Activated CD4-positive, alpha-beta T cell treated with anti-CD3 and anti-CD28 coated beads, Interleukin-2, amount 50 U/mL, for 48 hours (primary cell): ENCODE results near the gene SPRR2F.
"Not testable (repeated sequence)": the region's sequence is repeated elsewhere in the genome, so short reads cannot be mapped to it uniquely, and the experiment has no call there.

Experiments used
- DNase-seq, 2 experiments: peaks; one replicate each; pipeline ENCODE4 v3.0.0-alpha.2; 2020

The SPRR2F gene, protein sequence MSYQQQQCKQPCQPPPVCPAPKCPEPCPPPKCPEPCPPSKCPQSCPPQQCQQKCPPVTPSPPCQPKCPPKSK

DNA sequence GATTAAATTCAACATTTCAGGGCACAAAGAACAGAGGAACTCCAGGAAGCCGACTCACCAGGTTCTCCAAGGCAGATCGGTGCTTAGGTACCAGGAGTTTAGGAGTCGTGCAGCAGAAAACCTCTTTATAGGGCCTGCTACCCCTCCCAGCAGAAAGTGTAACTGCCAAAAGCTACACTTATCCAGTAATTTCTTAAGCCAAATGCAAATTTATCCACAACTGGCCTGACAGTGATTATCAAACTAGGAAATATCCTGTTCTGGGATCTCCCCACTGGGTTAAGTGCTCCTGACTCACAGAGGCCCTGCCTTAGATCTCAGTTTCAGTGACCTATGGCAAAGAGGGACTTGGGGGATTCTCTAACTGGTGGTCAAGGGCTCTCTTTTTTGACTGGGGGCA lies at the start of gene SPRR2F:
SPRR2F (minus strand) TSS at position 101 of the 400 bp plus-strand sequence. CDS start 783 bp downstream, outside the sequence.
- DNase-seq, result no peak

DNA sequence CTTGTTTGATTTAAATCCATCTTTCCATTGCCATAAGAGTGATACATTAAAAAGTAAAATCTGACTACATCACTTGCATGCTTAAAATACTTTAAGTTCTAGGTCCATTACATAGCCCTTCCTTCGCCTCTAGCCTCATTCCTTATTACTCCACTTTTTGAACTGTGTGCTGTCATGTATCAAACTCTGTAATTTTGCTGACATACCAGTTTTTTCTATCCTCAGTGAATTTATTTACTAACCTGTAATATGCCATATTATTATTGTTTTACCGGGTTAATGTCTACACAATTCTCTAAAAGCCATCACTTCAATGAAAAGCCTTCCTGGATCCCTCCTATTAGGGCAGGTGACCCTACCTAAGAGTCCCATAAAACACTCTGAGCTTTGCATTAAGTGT lies 42.2 kb upstream of the SPRR2F start:
- DNase-seq, result no peak

DNA sequence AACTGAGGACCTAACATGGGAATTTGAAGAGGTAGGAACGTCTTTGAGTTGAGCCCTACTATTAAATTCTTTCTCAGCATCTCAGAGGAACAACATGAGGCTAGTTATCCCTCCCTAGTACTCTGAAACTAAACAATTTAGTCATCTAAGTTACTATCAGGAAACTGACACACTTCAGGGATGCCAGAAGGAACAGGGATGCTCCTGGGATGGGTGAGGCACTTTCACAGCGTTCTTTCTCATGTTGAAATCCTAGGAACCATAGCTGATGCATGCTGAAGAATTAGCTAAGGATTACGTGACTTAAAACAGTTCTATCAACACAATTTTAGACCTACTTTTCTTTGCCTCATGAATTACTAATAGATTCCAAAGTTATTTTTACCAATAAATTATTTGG lies 39.2 kb upstream of the SPRR2F start:
- DNase-seq, result no peak

DNA sequence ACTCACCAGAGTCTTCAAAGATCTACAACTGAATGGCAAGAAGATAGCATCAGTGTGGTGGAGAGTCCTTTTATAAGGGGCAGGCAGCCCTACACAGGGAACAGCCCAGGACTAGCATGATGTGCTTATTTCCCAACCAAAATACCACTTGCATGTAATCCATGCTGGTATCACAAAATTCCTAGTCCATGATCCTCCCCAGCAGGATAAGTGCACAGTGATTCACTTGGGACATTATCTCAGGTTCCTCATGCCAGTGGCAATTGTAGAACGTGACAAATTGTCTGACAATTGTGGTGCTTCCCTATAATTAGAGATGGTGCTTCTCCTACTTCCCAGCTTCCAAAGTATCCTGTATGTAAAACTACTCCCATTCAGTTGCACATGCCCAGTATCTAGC lies 37.5 kb upstream of the SPRR2F start, which contains the start of gene SPRR2G:
SPRR2G (minus strand) TSS at position 45 of the 400 bp plus-strand sequence. CDS start 780 bp downstream, outside the sequence.
- no peak for DNase-seq

DNA sequence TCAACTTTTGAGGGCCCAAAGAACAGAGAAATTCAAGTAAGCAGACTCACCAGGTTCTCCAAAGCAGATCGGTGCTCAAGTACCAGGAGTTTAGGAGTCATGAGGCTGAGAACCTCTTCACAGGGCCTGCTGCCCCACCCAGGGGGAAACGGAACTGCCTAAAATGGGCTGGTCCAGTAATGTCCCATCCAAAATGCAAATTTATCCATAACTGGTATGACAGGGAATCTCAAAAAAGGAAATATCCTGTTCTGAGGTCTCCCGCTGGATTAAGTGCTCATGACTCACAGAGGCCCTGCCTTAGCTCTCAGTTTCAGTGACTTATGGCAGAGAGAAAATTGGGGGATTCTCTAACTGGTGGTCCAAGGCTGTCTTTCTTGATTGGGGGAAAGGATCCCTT lies 28.1 kb upstream of the SPRR2F start:
- DNase-seq, result no peak

DNA sequence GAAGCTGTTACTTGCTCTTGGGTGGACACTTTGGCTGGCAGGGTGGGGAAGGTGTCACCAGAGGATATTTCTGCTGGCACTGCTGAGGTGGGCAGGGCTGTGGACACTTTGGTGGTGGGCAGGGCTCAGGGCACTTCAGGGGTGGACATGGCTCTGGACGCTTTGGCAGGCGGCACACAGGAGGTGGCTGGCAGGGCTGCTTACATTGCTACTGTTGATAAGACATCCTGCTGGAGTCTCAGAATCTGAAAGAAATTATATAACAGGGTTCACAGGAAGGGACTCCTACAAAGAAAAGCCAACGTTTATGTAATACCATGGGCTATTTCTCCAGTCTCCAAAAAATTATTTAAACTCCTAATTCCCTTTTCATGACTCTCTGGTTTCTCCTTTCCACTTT lies 27.2 kb upstream of the SPRR2F start:
- no peak for DNase-seq

DNA sequence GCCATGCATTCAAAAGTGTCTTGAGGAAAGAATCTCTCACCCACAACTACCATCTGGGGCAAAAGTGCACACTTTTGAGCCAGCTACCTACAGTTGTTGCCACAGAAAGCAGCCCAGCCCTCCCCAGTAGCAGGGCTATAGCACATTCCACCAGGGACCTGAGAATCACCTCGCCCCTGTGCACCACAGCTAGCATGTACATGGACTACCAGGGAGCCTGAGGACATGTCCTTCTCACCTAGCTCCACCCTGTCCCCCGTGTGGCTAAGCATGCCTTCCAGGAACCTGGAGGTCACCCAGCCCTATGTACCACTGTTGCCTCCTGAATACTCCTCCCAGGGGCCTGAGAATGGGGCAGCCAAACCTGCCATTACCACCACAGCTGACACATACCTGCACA lies 20.4 kb upstream of the SPRR2F start:
- no peak for DNase-seq

DNA sequence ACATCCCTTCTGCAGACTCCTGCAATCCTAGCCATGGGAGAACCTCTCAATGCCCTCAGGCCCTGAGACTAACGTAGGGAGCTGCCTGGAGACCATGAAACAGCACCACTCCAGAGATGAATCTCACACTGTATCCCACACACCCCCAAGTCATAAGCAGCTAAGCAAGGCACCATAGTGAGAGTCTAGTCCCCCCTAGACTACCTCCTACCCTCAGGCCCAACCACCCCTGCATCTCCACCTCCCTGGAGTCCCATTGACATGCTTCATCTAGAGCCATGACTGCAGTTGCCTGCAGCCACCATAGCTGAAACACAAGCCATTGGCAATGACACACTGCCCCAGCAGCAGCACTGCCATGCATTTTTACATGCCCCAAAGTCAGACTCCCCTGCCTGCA lies 20.0 kb upstream of the SPRR2F start:
- no peak for DNase-seq

DNA sequence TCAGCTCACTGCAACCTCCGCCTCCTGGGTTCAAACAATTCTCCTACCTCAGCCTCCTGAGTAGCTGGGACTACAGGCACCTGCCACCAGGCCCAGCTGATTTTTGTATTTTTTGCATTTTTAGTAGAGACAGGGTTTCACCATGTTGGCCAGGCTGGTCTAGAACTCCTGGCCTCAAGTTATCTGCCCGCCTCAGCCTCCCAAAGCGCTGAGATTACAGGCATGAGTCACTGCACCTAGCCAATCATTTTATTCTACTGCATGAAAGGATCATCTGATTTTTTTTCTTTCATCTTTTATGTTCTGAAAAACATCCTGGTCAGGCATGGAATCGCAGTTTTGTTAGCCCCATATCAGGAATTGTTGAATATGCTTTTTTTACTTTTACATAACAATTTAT lies 15.4 kb upstream of the SPRR2F start:
- DNase-seq, result not testable (repeated sequence)

DNA sequence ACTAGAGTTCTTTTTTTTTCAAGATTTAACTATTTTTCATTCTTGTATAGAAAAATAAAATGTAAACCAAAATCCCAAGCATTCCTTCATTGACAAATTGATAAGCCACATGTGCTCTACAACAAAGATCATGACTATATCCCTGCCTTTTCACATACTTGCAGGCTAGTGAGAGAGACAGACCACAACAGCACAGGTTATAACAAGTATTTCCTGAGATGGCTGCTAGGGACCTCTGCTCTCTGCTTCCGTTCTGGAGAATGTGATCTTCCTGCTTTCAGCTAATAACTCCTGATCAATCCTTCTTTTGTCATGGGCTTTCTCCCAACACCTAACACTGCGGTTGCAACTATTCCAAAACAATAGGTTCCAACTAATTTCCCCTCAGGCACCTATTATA lies 14.0 kb upstream of the SPRR2F start:
- DNase-seq, result no peak

DNA sequence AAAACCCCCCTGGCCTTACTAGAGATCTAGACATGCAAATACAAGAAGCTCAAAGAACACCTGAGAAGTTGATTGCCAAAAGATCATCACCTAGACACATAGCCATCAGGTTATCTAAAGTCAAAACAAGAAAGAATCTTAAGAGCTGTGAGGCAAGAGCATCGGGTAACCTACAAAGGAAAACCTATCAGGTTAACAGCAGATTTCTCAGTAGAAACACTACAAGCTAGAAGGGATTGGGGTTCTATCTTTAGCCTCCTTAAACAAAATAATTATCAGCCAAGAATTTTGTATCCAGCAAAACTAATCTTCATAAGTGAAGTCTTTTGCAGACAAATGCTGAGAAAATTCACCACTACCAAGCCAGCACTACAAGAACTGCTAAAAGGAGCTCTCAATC lies 12.2 kb upstream of the SPRR2F start:
- no peak for DNase-seq

DNA sequence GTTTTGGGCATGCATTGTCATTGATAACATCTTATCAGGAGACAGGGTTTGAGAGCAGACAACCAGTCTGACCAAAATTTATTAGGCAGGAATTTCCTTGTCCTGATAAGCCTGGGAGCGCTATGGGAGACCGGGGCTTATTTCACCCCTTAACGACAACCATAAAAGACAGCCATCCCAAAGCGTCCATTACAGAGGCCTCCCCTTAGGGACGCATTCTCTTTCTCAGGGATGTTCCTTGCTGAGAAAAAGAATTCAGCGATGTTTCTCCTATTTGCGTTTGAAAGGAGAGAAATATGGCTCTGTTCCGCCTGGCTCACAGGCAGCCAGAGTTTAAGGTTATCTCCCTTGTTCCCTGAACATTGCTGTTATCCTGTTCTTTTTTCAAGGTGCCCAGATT lies 10.5 kb upstream of the SPRR2F start:
- not testable (repeated sequence) for DNase-seq

DNA sequence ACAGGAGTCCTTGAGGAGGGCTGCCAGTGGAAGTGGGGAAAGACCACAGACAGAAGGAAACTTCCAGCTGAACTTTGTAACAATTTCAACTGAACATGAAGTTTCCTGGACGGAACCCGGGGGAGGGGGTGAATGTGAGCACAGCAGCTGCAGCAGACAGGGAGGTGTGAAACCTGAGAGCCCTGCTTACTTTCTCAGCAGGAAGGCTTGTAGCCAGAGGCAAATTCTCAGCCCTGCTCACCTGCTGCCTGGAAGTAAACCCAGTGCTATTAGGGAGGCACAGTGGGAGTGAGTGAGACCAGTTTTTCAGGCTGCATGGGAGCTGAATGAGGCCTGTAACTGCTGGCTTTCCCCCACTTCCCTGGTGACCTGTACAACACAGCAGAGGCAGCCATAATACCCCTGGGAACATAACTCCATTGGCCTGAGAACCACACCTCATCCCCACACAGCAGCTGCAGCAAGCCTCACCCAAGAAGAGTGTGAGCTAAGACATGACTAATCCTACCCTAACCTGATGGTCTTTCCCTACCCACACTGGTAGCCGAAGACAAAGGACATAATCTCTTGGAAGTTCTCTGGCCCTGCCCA lies 9.6 kb upstream of the SPRR2F start:
- DNase-seq, result no peak

DNA sequence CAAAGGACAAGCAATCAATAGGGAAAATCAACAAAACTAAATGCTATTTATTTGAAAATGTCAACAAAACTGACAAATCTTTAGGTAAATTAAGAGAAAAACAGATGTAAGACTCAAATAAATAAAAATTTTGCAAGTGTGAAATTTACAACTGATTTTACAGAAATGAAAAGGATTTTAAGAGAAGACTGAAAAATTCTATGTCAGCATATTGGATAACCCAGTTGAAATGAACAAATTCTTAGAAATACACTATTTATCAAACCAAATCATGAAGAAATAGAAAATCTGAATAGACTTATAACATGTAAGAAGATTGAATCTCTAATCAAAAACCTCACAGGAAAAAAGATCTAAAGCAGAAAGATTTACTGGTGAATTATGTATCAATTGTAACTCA lies 7.6 kb upstream of the SPRR2F start:
- DNase-seq, result no peak

DNA sequence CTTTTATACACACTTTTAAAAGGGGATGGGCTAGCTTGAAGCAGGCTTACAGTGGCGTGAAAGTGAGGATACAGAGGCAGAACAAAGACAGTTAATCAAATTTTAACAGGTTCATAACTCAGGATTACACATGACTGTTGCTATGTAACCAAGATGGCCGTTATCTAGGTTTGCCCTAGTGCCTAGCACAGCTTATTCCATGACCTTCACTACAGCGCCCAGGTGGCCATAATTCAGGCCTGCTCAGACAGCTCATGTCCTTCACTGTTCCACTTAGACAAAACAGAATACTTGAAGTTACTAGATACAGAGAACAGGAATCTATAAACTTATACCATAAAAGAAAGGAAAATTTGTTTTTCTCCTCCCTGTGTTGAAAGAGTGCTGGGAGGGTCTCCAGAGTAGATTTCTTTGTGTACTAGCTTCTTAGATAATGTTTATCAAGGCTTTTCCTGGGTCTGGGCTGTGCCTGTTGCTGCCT lies 6.2 kb upstream of the SPRR2F start:
- DNase-seq, result no peak

DNA sequence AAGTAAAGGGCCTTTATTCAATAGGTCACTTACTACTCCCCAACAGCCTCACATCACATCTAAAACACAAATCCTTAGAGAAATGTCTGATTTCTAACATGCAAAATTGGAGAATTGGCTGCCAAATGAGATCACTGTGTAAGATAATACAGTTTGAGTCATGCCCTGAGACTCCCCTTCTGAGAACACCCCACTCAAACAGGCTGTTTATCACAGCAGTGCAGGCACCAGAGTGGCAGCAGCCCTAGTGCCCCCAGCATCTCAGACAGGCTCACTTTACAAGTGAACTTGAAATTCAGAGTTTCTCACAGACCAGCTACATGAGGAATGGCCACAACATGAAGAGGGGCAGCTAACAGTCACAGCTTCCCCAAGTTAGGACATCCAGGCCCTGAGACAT lies 1.9 kb upstream of the SPRR2F start:
- DNase-seq, result not testable (repeated sequence)

DNA sequence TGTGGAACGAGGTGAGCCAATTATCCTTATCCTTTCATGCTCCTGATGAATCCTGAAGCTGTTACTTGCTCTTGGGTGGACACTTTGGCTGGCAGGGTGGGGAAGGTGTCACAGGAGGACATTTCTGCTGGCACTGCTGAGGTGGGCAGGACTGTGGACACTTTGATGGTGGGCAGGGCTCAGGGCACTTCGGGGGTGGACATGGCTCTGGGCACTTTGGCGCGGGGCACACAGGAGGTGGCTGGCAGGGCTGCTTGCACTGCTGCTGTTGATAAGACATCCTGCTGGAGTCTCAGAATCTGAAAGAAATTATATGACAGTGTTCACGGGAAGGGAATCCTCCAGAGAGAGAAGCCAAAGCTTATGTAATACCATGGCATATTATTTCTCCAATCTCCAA lies 862 bp downstream of the SPRR2F start:
- DNase-seq, result not testable (repeated sequence)

DNA sequence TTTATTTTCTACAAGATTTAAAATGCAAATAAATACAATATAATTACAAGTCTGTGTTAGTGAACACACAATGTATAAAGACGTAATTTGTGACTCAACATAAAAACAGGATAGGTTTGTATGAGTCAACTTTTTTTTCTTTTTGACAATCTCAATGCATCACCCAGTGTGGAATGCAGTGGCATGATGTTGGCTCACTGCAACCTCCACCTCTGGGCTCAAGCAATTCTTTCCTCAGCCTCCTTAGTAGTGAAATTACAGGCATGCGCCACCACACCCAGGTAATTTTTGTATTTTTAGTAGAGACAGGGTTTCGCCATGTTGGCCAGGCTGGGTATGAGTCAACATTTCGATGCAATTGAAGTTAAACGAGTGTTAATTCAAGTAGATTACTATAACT lies 13.1 kb downstream of the SPRR2F start:
- DNase-seq, result no peak

DNA sequence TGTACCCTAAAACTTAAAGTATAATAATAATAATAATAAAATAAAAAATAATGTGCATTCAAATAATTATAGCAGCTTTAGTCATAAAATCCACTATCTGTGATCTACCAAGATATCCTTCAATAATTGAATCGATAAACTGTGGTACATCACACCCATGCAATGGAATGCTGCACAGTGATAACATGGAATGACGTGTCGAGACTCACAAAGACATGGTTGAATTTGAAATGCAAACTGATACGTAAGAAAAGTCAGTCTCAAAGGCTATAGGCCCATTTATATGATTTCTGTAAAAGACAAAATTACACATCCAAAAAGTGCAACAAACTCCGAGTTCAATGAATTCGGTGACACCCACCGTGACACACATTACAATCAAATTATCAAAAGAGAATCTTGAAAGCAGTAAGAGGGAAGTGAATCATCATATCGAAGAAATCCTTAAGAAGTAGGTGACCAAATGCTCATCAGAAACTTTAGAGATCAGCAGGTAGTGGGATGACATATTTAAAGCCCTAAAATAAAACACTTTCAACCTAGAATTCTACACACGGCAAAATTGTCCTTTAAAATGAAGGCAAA lies 13.8 kb downstream of the SPRR2F start:
- no peak for DNase-seq

DNA sequence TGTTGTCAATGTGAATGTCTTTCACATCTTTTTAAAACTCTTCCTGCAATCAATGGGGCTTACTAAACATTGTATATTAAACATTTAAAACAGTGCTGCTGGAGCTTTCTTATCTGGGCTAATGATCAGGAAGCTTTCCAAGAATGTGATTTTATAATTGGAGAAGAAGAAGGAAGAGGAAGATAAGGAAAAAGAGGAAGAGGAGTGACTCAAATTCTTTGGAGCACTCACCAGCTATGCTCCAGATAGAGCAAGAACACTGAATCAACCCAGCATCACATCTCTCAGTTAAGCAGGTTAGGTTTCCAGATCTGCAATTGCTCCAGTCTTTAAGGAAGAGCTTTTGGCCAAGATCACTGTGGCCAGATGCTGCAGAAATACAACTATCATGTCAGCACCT lies 17.6 kb downstream of the SPRR2F start:
- no peak for DNase-seq

DNA sequence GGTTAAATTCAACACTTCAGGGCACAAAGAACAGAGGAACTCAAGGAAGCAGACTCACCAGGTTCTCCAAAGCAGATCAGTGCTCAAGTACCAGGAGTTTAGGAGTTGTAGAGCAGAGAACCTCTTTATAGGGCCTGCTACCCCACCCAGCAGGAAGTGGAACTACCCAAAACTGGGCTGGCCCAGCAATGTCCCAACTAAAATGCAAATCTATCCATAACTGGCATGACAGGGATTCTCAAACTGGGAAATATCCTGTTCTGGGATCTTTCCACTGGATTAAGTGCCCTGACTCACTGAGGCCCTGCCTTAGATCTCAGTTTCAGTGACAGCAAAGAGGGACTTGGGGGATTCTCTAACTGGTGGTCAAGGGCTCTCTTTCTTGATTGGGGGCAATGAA lies 18.9 kb downstream of the SPRR2F start, which contains the start of gene SPRR2E:
SPRR2E (minus strand) TSS at position 101 of the 400 bp plus-strand sequence. CDS start 775 bp downstream, outside the sequence.
- no peak for DNase-seq

DNA sequence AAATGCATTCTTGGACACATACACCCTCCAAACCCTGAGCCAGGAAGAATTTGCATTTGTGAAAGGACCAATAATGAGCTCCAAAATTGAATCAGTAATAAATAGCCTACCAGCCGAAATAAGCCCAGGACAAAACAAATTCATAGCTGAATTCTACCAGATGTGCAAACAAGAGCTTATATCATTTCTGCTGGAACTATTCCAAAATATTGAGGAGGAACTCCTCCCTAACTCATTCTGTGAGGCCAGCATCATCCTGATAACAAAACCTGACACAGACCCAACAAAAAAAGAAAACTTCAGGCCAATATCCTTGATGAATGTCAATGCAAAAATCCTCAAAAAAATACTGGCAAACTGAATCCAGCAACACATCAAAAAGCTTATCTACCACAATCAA lies 25.7 kb downstream of the SPRR2F start:
- no peak for DNase-seq

DNA sequence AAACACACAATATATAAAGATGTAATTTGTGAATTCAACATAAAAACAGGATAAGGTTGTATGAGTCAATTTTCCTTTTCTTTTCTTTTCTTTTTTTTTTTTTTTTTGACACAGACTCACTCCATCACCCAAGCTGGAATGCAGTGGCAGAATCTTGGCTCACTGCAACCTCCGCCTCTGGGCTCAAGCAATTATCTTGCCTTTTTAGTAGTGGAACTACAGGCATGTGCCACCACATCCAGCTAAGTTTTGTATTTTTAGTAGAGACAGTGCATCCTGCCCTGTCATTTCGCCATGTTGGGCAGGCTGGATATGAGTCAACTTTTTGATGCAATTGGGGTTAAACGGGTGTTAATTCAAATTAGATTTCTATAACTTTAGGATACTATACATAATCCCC lies 31.6 kb downstream of the SPRR2F start:
- DNase-seq, result no peak
